B cell (primary cell): Measurements from ENCODE around the gene BRMS1. TPM values are rescaled to one million over a fixed set of nuclear protein-coding genes. Genes with fewer than 3 reads are reported as not detected.
A peak's percentile ranks its signal among the peaks of the same experiment; 100 is the strongest.

Experiments
- ATAC-seq: fragments of 200-7000 bp; cut with Tn5 transposase; one replicate; pipeline ENCODE4 v1.10.0; 2021; ENCODE audit warnings: low read depth, mild to moderate bottlenecking, moderate number of reproducible peaks, moderate library complexity
- CTCF ChIA-PET: fragments of 350-600 bp; sonication (Branson Sonifier 250); formaldehyde crosslinking; loops from one replicate; lab custom pipeline; 2021; ENCODE audit warnings: antibody characterized with exemption, inconsistent platforms; lab: Charles Lee
- POLR2A ChIA-PET: fragments of 350-600 bp; sonication (Branson Sonifier 250); formaldehyde crosslinking; loops from one replicate; lab custom pipeline; 2021; ENCODE audit warnings: antibody characterized with exemption; lab: Charles Lee
- DNase-seq: peaks from one replicate; pipeline ENCODE4 v3.0.0; 2013
- H2AFZ ChIP-seq: 2 replicates; pipeline ENCODE4 v1.6.1; 2012; ENCODE audit warnings: mild to moderate bottlenecking, low read depth, low read length; ENCODE audit not compliant: insufficient read depth, poor library complexity, severe bottlenecking
- H3K27ac ChIP-seq, 2 donors: 1 replicate in 1 of 2; 2 replicates in 1 of 2; pipeline ENCODE4 v1.5.1; 2012 to 2013; ENCODE audit warnings: low read length in 2 of 2, mild to moderate bottlenecking in 2 of 2, moderate library complexity in 1 of 2
- H3K27me3 ChIP-seq, 4 experiments: fragments of 200-600 bp in 1 of 4; sonication (generic) in 1 of 4; replicated peaks in 1 of 4; 1 replicate in 2 of 4; 2 replicates in 2 of 4; pipeline versions ENCODE4 v1.6.1 to v1.7.0; 2013 to 2016; ENCODE audit warnings: low read length in 3 of 4, mild to moderate bottlenecking in 2 of 4, mixed read lengths in 1 of 4, moderate library complexity in 1 of 4; ENCODE audit not compliant: insufficient read depth in 4 of 4, control insufficient read depth in 3 of 4; ENCODE audit errors: control extremely low read depth in 1 of 4
- H3K36me3 ChIP-seq, 2 experiments: replicated peaks in 1 of 2; 1 replicate in 1 of 2; 2 replicates in 1 of 2; pipeline versions ENCODE4 v1.6.1 to v1.7.1; 2013; ENCODE audit warnings: low read length in 1 of 2; ENCODE audit not compliant: insufficient read depth in 2 of 2, control insufficient read depth in 1 of 2; ENCODE audit errors: control extremely low read depth in 1 of 2, extremely low read depth in 1 of 2
- H3K4me1 ChIP-seq, 2 donors: fragments of 200-600 bp in 1 of 2; sonication (generic) in 1 of 2; 1 replicate in 1 of 2; 2 replicates in 1 of 2; pipeline versions ENCODE4 v1.5.1 to v1.6.1; 2013 to 2017; ENCODE audit warnings: low read length in 2 of 2; ENCODE audit not compliant: control insufficient read depth in 2 of 2, insufficient read depth in 2 of 2
- H3K4me2 ChIP-seq: replicated peaks from 2 replicates; pipeline ENCODE3; 2012; ENCODE audit warnings: mild to moderate bottlenecking, low read depth, low read length; ENCODE audit not compliant: poor library complexity, severe bottlenecking
- H3K4me3 ChIP-seq, 5 experiments: fragments of 200-600 bp in 1 of 5; sonication (generic) in 1 of 5; 1 replicate in 3 of 5; 2 replicates in 2 of 5; pipeline versions ENCODE4 v1.5.1 to v1.7.0; 2011 to 2016; ENCODE audit warnings: low read length in 4 of 5, mild to moderate bottlenecking in 4 of 5, low read depth in 2 of 5, control low read depth in 1 of 5, moderate library complexity in 1 of 5; ENCODE audit not compliant: insufficient read depth in 1 of 5; ENCODE audit errors: control extremely low read depth in 1 of 5, extremely low read depth in 1 of 5
- H3K79me2 ChIP-seq: fragments of 200-600 bp; sonication (generic); one replicate; pipeline ENCODE4 v1.6.0; 2016; ENCODE audit warnings: low read length; ENCODE audit not compliant: control insufficient read depth, insufficient read depth
- H3K9ac ChIP-seq: fragments of 200-600 bp; sonication (generic); 2 replicates; pipeline ENCODE4 v1.6.1; 2017; ENCODE audit warnings: mild to moderate bottlenecking, low read length, moderate library complexity
- H3K9me3 ChIP-seq, 3 donors: one replicate each; pipeline versions ENCODE4 v1.6.1 to v1.7.1; 2013; ENCODE audit warnings: low read length in 2 of 3; ENCODE audit not compliant: control insufficient read depth in 2 of 3, insufficient read depth in 1 of 3; ENCODE audit errors: control extremely low read depth in 1 of 3
- H4K20me1 ChIP-seq: 2 replicates; pipeline ENCODE4 v1.6.0; 2012; ENCODE audit warnings: mild to moderate bottlenecking, low read length; ENCODE audit not compliant: insufficient read depth, control insufficient read depth, poor library complexity, severe bottlenecking
- H3K27ac Mint-ChIP-seq: one replicate; pipeline ENCODE4 v1.8.0; 2021; ENCODE audit warnings: mixed read lengths
- H3K27me3 Mint-ChIP-seq: one replicate; pipeline ENCODE4 v1.8.0; 2021; ENCODE audit warnings: mixed read lengths
- H3K4me1 Mint-ChIP-seq: one replicate; pipeline ENCODE4 v1.8.0; 2021; ENCODE audit warnings: mixed read lengths
- H3K4me3 Mint-ChIP-seq: one replicate; pipeline ENCODE4 v1.8.0; 2021; ENCODE audit warnings: mixed read lengths
- H3K9me3 Mint-ChIP-seq: one replicate; pipeline ENCODE4 v1.8.0; 2022; ENCODE audit warnings: mixed read lengths; ENCODE audit not compliant: insufficient read depth
- EZH2 ChIP-seq: IDR thresholded peaks from 2 replicates; pipeline ENCODE4 v1.6.1; 2012; ENCODE audit warnings: borderline replicate concordance, low read depth, mild to moderate bottlenecking, moderate library complexity, low read length; ENCODE audit not compliant: insufficient read depth, poor library complexity, severe bottlenecking
- WGBS: methylation state at CpG from one replicate; pipeline ENCODE4 v1.1.5; 2013; ENCODE audit warnings: missing lambda C conversion rate; ENCODE audit not compliant: insufficient coverage; 5-methylcytosine and 5-hydroxymethylcytosine counted together
- intact Hi-C: fragments of 100-400 bp; cut with micrococcal nuclease; formaldehyde crosslinking; loops from one replicate; pipeline ENCODE4 v1.10.0; 2022
- polyA plus RNA-seq: library from polyadenylated mRNA; depleted of rRNA; stranded (reverse); fragments of >200 nt; gene quantifications from 2 replicates; pipeline ENCODE4 v1.2.3, GENCODE V29; 2012
- total RNA-seq, 2 donors: library from RNA; stranded (reverse); fragments of 120-200 nt in 1 of 2; gene quantifications; 1 replicate in 1 of 2; 2 replicates in 1 of 2; pipeline versions ENCODE4 v1.2.3 to v1.2.4, GENCODE V29; 2013 to 2022
- TF ChIP-seq, protein P1 (sequence below): fragments of 200-600 bp; IDR thresholded peaks from one replicate; pipeline ENCODE4 v1.8.0; 2022; ENCODE audit warnings: antibody characterized with exemption, mild to moderate bottlenecking

BRMS1 gene
- total and polyA plus RNA-seq, 2 donors (not counting 1 experiment from before 2014, with no cell fraction given), result 51.2 to 58.3 TPM

GRCh38 chr11:66349084-66349386 lies 4.1 kb upstream of the BRMS1 start:
- no CpG with 5 or more reads among the region's 2 CpGs for WGBS
- CTCF ChIA-PET, result interaction anchor here (4.1 kb wide), 1 partner anchor 37 kb away, joined by 19 read pairs; no protein-coding TSS in a partner anchor
- H3K36me3 ChIP-seq, result no peaks in the 10 kb centered on the region
- Mint-ChIP-seq H3K27me3 (no peaks in the 10 kb centered on the region), H3K4me1 (peaks cover 35% of the 10 kb centered on the region), H3K9me3 (no peaks in the 10 kb centered on the region), H3K4me3 (peak overlapping the region; percentile 45), H3K27ac (peak overlapping the region; percentile 70)
- no peak overlapping the region for H2AFZ ChIP-seq
- H3K4me1 ChIP-seq, result peaks cover 16 to 35% of the 10 kb centered on the region in 2 donors
- no peak overlapping the region for H3K4me3 ChIP-seq
- no peak overlapping the region for H3K4me2 ChIP-seq
- POLR2A ChIA-PET, result interaction anchor here (1.2 to 1.3 kb wide), 2 partner anchors 23 to 32 kb away, joined by 3 to 5 read pairs; partner anchors contain the start of genes CD248 and SLC29A2
- intact Hi-C loops, result loop anchor here (5.0 kb wide), 1 partner anchor 38 kb away; no protein-coding TSS in a partner anchor
- H3K27ac ChIP-seq, result no peak overlapping the region
- DNase-seq, result no peak
- H3K9me3 ChIP-seq, result no peaks in the 10 kb centered on the region
- H3K79me2 ChIP-seq, result peaks cover 11% of the 10 kb centered on the region
- no peak overlapping the region for H3K9ac ChIP-seq
- peaks cover 7% of the 10 kb centered on the region for H4K20me1 ChIP-seq
- no peaks in the 10 kb centered on the region for H3K27me3 ChIP-seq
- no peak for TF ChIP-seq EZH2
- TF ChIP-seq, protein P1, sequence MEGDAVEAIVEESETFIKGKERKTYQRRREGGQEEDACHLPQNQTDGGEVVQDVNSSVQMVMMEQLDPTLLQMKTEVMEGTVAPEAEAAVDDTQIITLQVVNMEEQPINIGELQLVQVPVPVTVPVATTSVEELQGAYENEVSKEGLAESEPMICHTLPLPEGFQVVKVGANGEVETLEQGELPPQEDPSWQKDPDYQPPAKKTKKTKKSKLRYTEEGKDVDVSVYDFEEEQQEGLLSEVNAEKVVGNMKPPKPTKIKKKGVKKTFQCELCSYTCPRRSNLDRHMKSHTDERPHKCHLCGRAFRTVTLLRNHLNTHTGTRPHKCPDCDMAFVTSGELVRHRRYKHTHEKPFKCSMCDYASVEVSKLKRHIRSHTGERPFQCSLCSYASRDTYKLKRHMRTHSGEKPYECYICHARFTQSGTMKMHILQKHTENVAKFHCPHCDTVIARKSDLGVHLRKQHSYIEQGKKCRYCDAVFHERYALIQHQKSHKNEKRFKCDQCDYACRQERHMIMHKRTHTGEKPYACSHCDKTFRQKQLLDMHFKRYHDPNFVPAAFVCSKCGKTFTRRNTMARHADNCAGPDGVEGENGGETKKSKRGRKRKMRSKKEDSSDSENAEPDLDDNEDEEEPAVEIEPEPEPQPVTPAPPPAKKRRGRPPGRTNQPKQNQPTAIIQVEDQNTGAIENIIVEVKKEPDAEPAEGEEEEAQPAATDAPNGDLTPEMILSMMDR, result no peak
- no peak for ATAC-seq

- H3K4me1 ChIP-seq, result peaks cover 19 to 44% of the 10 kb centered on the region in 2 donors
- peak within 1 kb of the TSS; percentile 44 to 53 for H3K27ac ChIP-seq
- H3K79me2 ChIP-seq, result peaks cover 25% of the 10 kb centered on the region
- peak within 1 kb of the TSS; percentile 90 for H2AFZ ChIP-seq
- ATAC-seq (peak; percentile 60), DNase-seq (peak; percentile 92)
- no peaks in the 10 kb centered on the region for H3K36me3 ChIP-seq
- WGBS, result under 1% methylated on average over 88 of the region's 101 CpGs
- TF ChIP-seq, protein P1, result no peak
- TF ChIP-seq EZH2, result no peak
- Mint-ChIP-seq H3K27ac (peak within 1 kb of the TSS; percentile 100), H3K27me3 (no peaks in the 10 kb centered on the region), H3K4me3 (peak within 1 kb of the TSS; percentile 96), H3K4me1 (peaks cover 48% of the 10 kb centered on the region), H3K9me3 (no peaks in the 10 kb centered on the region)
- peak within 1 kb of the TSS; percentile 74 to 85 (median 78) for H3K4me3 ChIP-seq
- ChIA-PET CTCF (interaction anchor here (1.0 to 5.2 kb wide), 4 partner anchors 36 to 119 kb away, joined by 3 to 44 read pairs (median 12); partner anchors contain the start of gene PELI3), POLR2A (interaction anchor here (0.6 to 1.3 kb wide), 4 partner anchors 8 to 48 kb away, joined by 3 to 5 read pairs (median 4); partner anchors contain the start of genes CD248 and SLC29A2)
- peak within 1 kb of the TSS; percentile 85 for H3K4me2 ChIP-seq
- intact Hi-C loops, result loop anchor here (5.0 kb wide), 1 partner anchor 40 kb away; no protein-coding TSS in a partner anchor
- H3K9ac ChIP-seq, result peak within 1 kb of the TSS; percentile 82
- H3K9me3 ChIP-seq, result no peaks in the 10 kb centered on the region
- H4K20me1 ChIP-seq, result peaks cover 20% of the 10 kb centered on the region
- no peaks in the 10 kb centered on the region for H3K27me3 ChIP-seq
Observed at GRCh38 chr11:66347425-66348276, 2.7 kb upstream of the BRMS1 start, which contains the start of gene B4GAT1. TSS of gene B4GAT1 (minus strand) at chr11:66347629. CDS start at chr11:66347545, 84 bp downstream.
